ENCODE data around the gene SUN1. TPM values are rescaled to one million over a fixed set of nuclear protein-coding genes. Genes with fewer than 3 reads are reported as not detected.
A peak's percentile ranks its signal among the peaks of the same experiment; 100 is the strongest.
"Not testable (repeated sequence)": the region's sequence is repeated elsewhere in the genome, so short reads cannot be mapped to it uniquely, and the experiment has no call there.

SUN1 gene
- total RNA-seq, 3 donors from 2014 or later (not counting 1 experiment from before 2014, with no cell fraction given) = 40.2 to 63.5 (median 48.0) TPM

DNA sequence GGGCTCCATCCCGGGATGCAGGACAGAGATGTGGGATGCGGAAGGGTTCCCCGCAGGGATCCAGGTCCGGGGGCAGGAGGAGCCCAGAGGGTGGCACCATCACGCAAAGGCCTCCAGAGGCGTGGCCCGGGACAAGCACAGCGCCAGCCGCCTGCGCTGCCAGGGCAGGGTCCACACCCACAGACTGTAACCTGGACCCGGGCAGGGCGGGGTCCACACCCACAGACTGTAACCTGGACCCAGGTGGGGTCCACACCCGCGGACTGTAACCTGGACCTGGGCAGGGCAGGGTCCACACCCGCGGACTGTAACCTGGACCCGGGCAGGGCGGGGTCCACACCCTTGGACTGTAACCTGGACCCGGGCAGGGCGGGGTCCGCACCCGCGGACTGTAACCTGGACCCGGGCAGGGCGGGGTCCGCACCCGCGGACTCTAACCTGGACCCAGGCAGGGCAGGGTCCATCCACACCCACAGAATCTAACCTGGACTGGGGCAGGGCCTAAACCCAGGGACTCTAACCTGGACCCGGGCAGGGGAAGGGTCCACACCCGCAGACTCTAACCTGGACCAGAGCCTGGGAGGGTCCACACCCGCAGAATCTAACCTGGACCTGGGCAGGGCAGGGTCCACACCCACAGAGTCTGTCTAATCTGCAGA, 37.5 kb upstream of the SUN1 start:
- Histone ChIP-seq H3K4me1 (ENCODE audit: control insufficient read depth, insufficient read depth, low read length) (no peaks in the 10 kb centered on the region), H3K27ac (ENCODE audit: low read length) (no peak overlapping the region), H3K36me3 (ENCODE audit: control insufficient read depth, insufficient read depth, low read length) (no peaks in the 10 kb centered on the region), H3K4me3 (ENCODE audit: low read length) (no peak overlapping the region), H3K27me3 (ENCODE audit: control insufficient read depth, insufficient read depth, low read length) (no peaks in the 10 kb centered on the region), H3K9me3 (ENCODE audit: control insufficient read depth, insufficient read depth, low read length) (no peaks in the 10 kb centered on the region)
- Mint-ChIP-seq H3K27me3 (ENCODE audit: low read depth in 2 of 2) (no peaks in the 10 kb centered on the region), H3K4me3 (no peak overlapping the region), H3K27ac (no peak overlapping the region), H3K9me3 (no peaks in the 10 kb centered on the region), H3K4me1 (no peaks in the 10 kb centered on the region), H3K36me3 (no peaks in the 10 kb centered on the region)
- TF ChIP-seq, protein P1, sequence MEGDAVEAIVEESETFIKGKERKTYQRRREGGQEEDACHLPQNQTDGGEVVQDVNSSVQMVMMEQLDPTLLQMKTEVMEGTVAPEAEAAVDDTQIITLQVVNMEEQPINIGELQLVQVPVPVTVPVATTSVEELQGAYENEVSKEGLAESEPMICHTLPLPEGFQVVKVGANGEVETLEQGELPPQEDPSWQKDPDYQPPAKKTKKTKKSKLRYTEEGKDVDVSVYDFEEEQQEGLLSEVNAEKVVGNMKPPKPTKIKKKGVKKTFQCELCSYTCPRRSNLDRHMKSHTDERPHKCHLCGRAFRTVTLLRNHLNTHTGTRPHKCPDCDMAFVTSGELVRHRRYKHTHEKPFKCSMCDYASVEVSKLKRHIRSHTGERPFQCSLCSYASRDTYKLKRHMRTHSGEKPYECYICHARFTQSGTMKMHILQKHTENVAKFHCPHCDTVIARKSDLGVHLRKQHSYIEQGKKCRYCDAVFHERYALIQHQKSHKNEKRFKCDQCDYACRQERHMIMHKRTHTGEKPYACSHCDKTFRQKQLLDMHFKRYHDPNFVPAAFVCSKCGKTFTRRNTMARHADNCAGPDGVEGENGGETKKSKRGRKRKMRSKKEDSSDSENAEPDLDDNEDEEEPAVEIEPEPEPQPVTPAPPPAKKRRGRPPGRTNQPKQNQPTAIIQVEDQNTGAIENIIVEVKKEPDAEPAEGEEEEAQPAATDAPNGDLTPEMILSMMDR (IDR thresholded peaks at IDR 0.05) = no peak
- intact Hi-C loops (cut with micrococcal nuclease) = no loop called here
- 95% methylated on average over 31 of the region's 31 CpGs for WGBS (ENCODE audit: insufficient coverage)
- ATAC-seq = no peak
- no peak for DNase-seq

DNA sequence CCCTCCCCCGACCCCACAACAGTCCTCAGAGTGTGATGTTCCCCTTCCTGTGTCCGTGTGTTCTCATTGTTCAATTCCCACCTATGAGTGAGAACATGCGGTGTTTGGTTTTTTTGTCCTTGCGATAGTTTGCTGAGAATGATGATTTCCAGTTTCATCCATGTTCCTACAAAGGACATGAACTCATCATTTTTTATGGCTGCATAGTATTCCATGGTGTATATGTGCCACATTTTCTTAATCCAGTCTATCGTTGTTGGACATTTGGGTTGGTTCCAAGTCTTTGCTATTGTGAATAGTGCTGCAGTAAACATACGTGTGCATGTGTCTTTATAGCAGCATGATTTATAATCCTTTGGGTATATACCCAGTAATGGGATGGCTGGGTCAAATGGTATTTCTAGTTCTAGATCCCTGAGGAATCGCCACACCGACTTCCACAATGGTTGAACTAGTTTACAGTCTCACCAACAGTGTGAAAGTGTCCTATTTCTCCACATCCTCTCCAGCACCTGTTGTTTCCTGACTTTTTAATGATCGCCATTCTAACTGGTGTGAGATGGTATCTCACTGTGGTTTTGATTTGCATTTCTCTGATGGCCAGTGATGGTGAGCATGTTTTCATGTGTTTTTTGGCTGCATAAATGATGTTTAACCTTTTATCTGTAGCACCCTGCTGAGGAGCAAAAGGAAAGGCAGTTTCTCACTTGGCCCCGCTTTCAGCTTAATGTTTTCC, 35.7 kb upstream of the SUN1 start:
- WGBS (ENCODE audit: insufficient coverage) = 88% methylated on average over 2 of the region's 10 CpGs
- H3K4me3 Mint-ChIP-seq; H3K36me3 Mint-ChIP-seq; H3K4me3 ChIP-seq (ENCODE audit: low read length); intact Hi-C loops (cut with micrococcal nuclease); H3K27me3 Mint-ChIP-seq (ENCODE audit: low read depth in 2 of 2); H3K27me3 ChIP-seq (ENCODE audit: control insufficient read depth, insufficient read depth, low read length); H3K4me1 Mint-ChIP-seq; H3K9me3 Mint-ChIP-seq; ATAC-seq; H3K4me1 ChIP-seq (ENCODE audit: control insufficient read depth, insufficient read depth, low read length); H3K9me3 ChIP-seq (ENCODE audit: control insufficient read depth, insufficient read depth, low read length); H3K36me3 ChIP-seq (ENCODE audit: control insufficient read depth, insufficient read depth, low read length); DNase-seq; H3K27ac Mint-ChIP-seq; H3K27ac ChIP-seq (ENCODE audit: low read length): not testable (repeated sequence)

DNA sequence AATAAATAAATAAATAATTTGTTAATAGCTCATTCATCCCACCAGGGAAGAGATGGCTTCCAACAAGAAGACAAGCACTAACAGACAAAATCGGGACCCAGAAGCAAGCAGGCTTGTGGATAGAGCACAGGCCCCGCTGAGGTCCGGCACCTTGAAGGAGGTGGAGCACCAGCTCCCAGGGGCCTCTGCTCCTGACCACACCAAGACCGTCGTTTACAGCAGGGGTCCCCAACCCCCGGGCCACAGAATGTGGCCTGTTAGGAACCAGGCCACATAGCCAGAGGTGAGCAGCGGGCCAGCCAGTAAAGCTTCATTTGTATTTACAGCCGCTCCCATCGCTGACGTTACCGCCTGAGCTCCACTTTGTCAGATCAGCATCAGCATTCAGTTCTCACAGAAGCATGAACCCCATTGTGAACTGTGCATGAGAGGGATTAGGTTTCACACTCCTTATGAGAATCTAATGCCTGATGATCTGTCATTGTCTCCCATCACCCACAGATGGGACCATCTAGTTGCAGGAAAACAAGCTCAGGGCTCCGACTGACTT, 33.3 kb upstream of the SUN1 start:
- WGBS (ENCODE audit: insufficient coverage) = 89% methylated on average over 12 of the region's 12 CpGs
- H3K36me3 Mint-ChIP-seq = no peaks in the 10 kb centered on the region
- no peak overlapping the region for H3K4me3 Mint-ChIP-seq
- Histone ChIP-seq H3K36me3 (ENCODE audit: control insufficient read depth, insufficient read depth, low read length) (no peaks in the 10 kb centered on the region), H3K27me3 (ENCODE audit: control insufficient read depth, insufficient read depth, low read length) (no peaks in the 10 kb centered on the region), H3K4me1 (ENCODE audit: control insufficient read depth, insufficient read depth, low read length) (no peaks in the 10 kb centered on the region), H3K4me3 (ENCODE audit: low read length) (no peak overlapping the region), H3K9me3 (ENCODE audit: control insufficient read depth, insufficient read depth, low read length) (no peaks in the 10 kb centered on the region), H3K27ac (ENCODE audit: low read length) (no peak overlapping the region)
- DNase-seq = no peak
- TF ChIP-seq, protein P1 (IDR thresholded peaks at IDR 0.05) = no peak
- H3K4me1 Mint-ChIP-seq = no peaks in the 10 kb centered on the region
- peak in 1 of 3 donors; percentile 35 for ATAC-seq
- peaks cover 5 to 8% of the 10 kb centered on the region in 2 donors for H3K27me3 Mint-ChIP-seq (ENCODE audit: low read depth in 2 of 2)
- H3K9me3 Mint-ChIP-seq = no peaks in the 10 kb centered on the region
- H3K27ac Mint-ChIP-seq = no peak overlapping the region
- intact Hi-C loops (cut with micrococcal nuclease) = no loop called here

DNA sequence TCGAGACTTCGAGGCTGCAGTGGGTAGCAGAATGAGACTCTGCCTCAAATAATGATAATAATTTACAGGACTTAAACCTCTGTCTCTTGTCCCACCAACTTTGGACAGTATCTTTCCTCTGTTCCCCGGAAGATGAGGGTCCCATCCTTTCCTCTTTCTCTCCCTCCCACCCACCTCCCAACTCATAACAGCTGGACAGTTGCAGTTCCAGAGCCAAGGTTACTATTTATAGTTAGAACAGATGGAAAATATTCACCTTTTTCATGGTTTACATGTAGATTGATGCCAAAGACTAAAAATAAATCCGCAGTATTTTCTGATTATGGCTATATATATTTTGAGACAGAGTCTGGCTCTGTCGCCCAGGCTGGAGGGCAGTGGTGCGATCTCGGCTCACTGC, 31.6 kb upstream of the SUN1 start:
- no peaks in the 10 kb centered on the region for H3K9me3 ChIP-seq (ENCODE audit: control insufficient read depth, insufficient read depth, low read length)
- H3K36me3 ChIP-seq (ENCODE audit: control insufficient read depth, insufficient read depth, low read length) = no peaks in the 10 kb centered on the region
- WGBS (ENCODE audit: insufficient coverage) = 95% methylated on average over 7 of the region's 7 CpGs
- Mint-ChIP-seq H3K9me3 (no peaks in the 10 kb centered on the region), H3K4me1 (no peaks in the 10 kb centered on the region), H3K27ac (no peak overlapping the region), H3K4me3 (no peak overlapping the region), H3K27me3 (ENCODE audit: low read depth in 2 of 2) (peaks cover 8 to 18% of the 10 kb centered on the region in 2 donors), H3K36me3 (no peaks in the 10 kb centered on the region)
- intact Hi-C loops (cut with micrococcal nuclease) = no loop called here
- no peak overlapping the region for H3K4me3 ChIP-seq (ENCODE audit: low read length)
- DNase-seq (no peak), ATAC-seq (no peak)
- no peak overlapping the region for H3K27ac ChIP-seq (ENCODE audit: low read length)
- H3K27me3 ChIP-seq (ENCODE audit: control insufficient read depth, insufficient read depth, low read length) = no peaks in the 10 kb centered on the region
- TF ChIP-seq, protein P1 (IDR thresholded peaks at IDR 0.05) = no peak
- H3K4me1 ChIP-seq (ENCODE audit: control insufficient read depth, insufficient read depth, low read length) = no peaks in the 10 kb centered on the region

DNA sequence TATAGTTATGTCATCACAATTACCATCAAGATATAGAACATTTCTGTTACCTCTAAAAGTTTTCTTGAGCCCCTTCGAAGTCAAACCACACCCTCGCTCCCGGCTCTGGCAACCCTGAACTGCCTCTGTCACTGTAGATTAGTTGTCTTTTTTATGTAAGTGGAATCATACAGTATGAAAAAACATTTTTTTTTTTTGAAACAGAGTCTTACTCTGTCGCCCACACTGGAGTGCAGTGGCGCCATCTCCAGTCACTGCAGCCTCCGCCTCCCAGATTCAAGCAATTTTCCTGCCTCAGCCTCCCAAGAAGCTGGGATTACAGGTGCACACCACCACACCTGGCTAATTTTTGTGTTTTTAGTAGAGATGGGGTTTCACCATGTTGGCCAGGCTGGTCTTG, 30.9 kb upstream of the SUN1 start:
- H3K27ac Mint-ChIP-seq; H3K27ac ChIP-seq (ENCODE audit: low read length); H3K4me3 ChIP-seq (ENCODE audit: low read length); H3K4me3 Mint-ChIP-seq; H3K9me3 Mint-ChIP-seq; H3K27me3 ChIP-seq (ENCODE audit: control insufficient read depth, insufficient read depth, low read length); ATAC-seq; H3K4me1 Mint-ChIP-seq; H3K4me1 ChIP-seq (ENCODE audit: control insufficient read depth, insufficient read depth, low read length); DNase-seq; H3K9me3 ChIP-seq (ENCODE audit: control insufficient read depth, insufficient read depth, low read length); intact Hi-C loops (cut with micrococcal nuclease); H3K36me3 Mint-ChIP-seq; H3K36me3 ChIP-seq (ENCODE audit: control insufficient read depth, insufficient read depth, low read length): not testable (repeated sequence)
- peaks cover 8 to 19% of the 10 kb centered on the region in 2 donors for H3K27me3 Mint-ChIP-seq (ENCODE audit: low read depth in 2 of 2)
- 87% methylated on average over 3 of the region's 6 CpGs for WGBS (ENCODE audit: insufficient coverage)

All from natural killer cell (primary cell).